A549 (cell line): ENCODE results near the gene HUNK. TPM values are rescaled to one million over a fixed set of nuclear protein-coding genes. Genes with fewer than 3 reads are reported as not detected.

Experiments
- ATAC-seq, 2 experiments: fragments of 200-7000 bp in 1 of 2; fragments of >200 bp in 1 of 2; cut with Nextera tagmentation in 1 of 2; cut with Tn5 transposase in 1 of 2; 3 replicates each; pipeline versions ENCODE4 v1.8.0 to v1.9.1; 2018 to 2020; ENCODE audit warnings: mild to moderate bottlenecking in 1 of 2, moderate library complexity in 1 of 2
- CTCF ChIA-PET: fragments of 300-600 bp; sonication (Branson Sonifier 250); formaldehyde crosslinking; extraction: SDS; loops from one replicate; lab custom pipeline; 2021; ENCODE audit warnings: antibody characterized with exemption, inconsistent platforms; lab: Yijun Ruan, JAX
- POLR2A ChIA-PET: fragments of 350-600 bp; formaldehyde crosslinking; extraction: SDS; loops from one replicate; lab custom pipeline; 2021; ENCODE audit warnings: antibody characterized with exemption, inconsistent platforms; lab: Yijun Ruan, JAX
- DNase-seq, 2 experiments: peaks; one replicate each; pipeline versions ENCODE4 v3.0.0 to v3.0.0-alpha.2; 2011 to 2016; ENCODE audit warnings: low read depth in 1 of 2, low spot score in 1 of 2
- FAIRE-seq: peaks from 2 replicates; lab custom pipeline; 2011; peaks lifted over from hg19 to GRCh38; lab: Jason Lieb, UNC
- H3K27ac ChIP-seq, 2 experiments: fragments of >200 bp; sonication (Bioruptor Twin); formaldehyde crosslinking; 3 replicates each; pipeline ENCODE4 v1.5.1; 2016 to 2017
- H3K4me1 ChIP-seq: fragments of >200 bp; sonication (Bioruptor Twin); formaldehyde crosslinking; 3 replicates; pipeline ENCODE4 v1.6.1; 2016
- H3K4me2 ChIP-seq: fragments of >200 bp; sonication (Bioruptor Twin); formaldehyde crosslinking; 3 replicates; pipeline ENCODE4 v1.6.1; 2016
- H3K4me3 ChIP-seq: fragments of >200 bp; sonication (Bioruptor Twin); formaldehyde crosslinking; 3 replicates; pipeline ENCODE4 v1.5.1; 2016
- H3K9me3 ChIP-seq: fragments of >200 bp; sonication (Bioruptor Twin); formaldehyde crosslinking; 3 replicates; pipeline ENCODE4 v1.6.1; 2016
- BHLHE40 ChIP-seq: IDR thresholded peaks from 2 replicates; pipeline ENCODE4 v1.6.1; 2012; ENCODE audit warnings: low read depth, low read length, inconsistent platforms
- ELK1 ChIP-seq: fragments of 150-350 bp; IDR thresholded peaks from 2 replicates; pipeline ENCODE4 v1.6.1; 2014; ENCODE audit warnings: low read depth, mild to moderate bottlenecking, low read length
- EP300 ChIP-seq, 2 experiments: fragments of >200 bp; sonication (Bioruptor Twin); formaldehyde crosslinking; IDR thresholded peaks; 2 replicates in 1 of 2; 3 replicates in 1 of 2; pipeline ENCODE4 v1.6.1; 2016 to 2017
- FOSL2 ChIP-seq, 2 experiments: fragments of 450-650 bp in 1 of 2; fragments of >200 bp in 1 of 2; sonication (Bioruptor Twin) in 1 of 2; formaldehyde crosslinking; IDR thresholded peaks; 2 replicates each; pipeline versions ENCODE4 v1.5.0 to v1.6.1; 2016 to 2020; ENCODE audit warnings: mild to moderate bottlenecking in 1 of 2, moderate library complexity in 1 of 2
- FOXS1 ChIP-seq: fragments of 250-450 bp; sonication (Bioruptor Pico); IDR thresholded peaks from 2 replicates; pipeline ENCODE4 v1.5.0; 2020; ENCODE audit warnings: mild to moderate bottlenecking, moderate library complexity
- HDAC2 ChIP-seq: fragments of 200-600 bp; sonication (generic); IDR thresholded peaks from 2 replicates; pipeline ENCODE4 v1.6.1; 2016
- HMGXB4 ChIP-seq: fragments of 250-450 bp; sonication (Bioruptor Pico); IDR thresholded peaks from 2 replicates; pipeline ENCODE4 v1.5.0; 2021; ENCODE audit warnings: mild to moderate bottlenecking, moderate library complexity, borderline replicate concordance
- HOXA7 ChIP-seq: fragments of 250-450 bp; sonication (Bioruptor Pico); IDR thresholded peaks from 2 replicates; pipeline ENCODE4 v1.5.0; 2020; ENCODE audit warnings: mild to moderate bottlenecking, moderate library complexity
- HOXB13 ChIP-seq: fragments of 250-450 bp; sonication (Bioruptor Pico); IDR thresholded peaks from 2 replicates; pipeline ENCODE4 v1.5.0; 2020; ENCODE audit warnings: low read depth, mild to moderate bottlenecking, moderate library complexity
- HOXB5 ChIP-seq: fragments of 250-450 bp; sonication (Bioruptor Pico); IDR thresholded peaks from 2 replicates; pipeline ENCODE4 v1.5.0; 2020; ENCODE audit warnings: mild to moderate bottlenecking, moderate library complexity
- MAX ChIP-seq: IDR thresholded peaks from 2 replicates; pipeline ENCODE4 v1.6.1; 2012
- MAZ ChIP-seq: fragments of 150-350 bp; IDR thresholded peaks from 2 replicates; pipeline ENCODE4 v1.6.1; 2014; ENCODE audit warnings: antibody characterized with exemption, low read depth, low read length, borderline replicate concordance
- RCOR1 ChIP-seq: fragments of 150-350 bp; IDR thresholded peaks from 2 replicates; pipeline ENCODE4 v1.6.1; 2014; ENCODE audit warnings: antibody characterized with exemption, low read length, low read depth
- RFX5 ChIP-seq: fragments of 450-650 bp; IDR thresholded peaks from 2 replicates; pipeline ENCODE4 v1.7.1; 2014; ENCODE audit warnings: antibody characterized with exemption, mild to moderate bottlenecking, moderate library complexity
- RNF2 ChIP-seq: fragments of 200-600 bp; sonication (generic); IDR thresholded peaks from 2 replicates; pipeline ENCODE4 v1.6.1; 2016; ENCODE audit warnings: low read depth, mild to moderate bottlenecking, antibody characterized with exemption, moderate library complexity, borderline replicate concordance
- SREBF2 ChIP-seq: fragments of 450-650 bp; IDR thresholded peaks from 2 replicates; pipeline ENCODE4 v1.6.1; 2014; ENCODE audit warnings: mild to moderate bottlenecking, moderate library complexity
- ZC3H11A ChIP-seq: fragments of 450-650 bp; IDR thresholded peaks from 2 replicates; pipeline ENCODE4 v1.6.1; 2014; ENCODE audit warnings: antibody characterized with exemption, mild to moderate bottlenecking
- WGBS: methylation state at CpG from one replicate; pipeline ENCODE4 v1.1.6; 2017; ENCODE audit errors: missing lambda C conversion rate; 5-methylcytosine and 5-hydroxymethylcytosine counted together
- polyA plus RNA-seq, 4 experiments: library from polyadenylated mRNA; depleted of rRNA in 3 of 4; stranded (reverse); fragments of >200 nt; fragmentation: RNase III in 1 of 4; extraction: RNeasy Plus Mini Kit Qiagen cat#74134 plus additional on column Dnase treatment in 1 of 4; gene quantifications; 2 replicates in 3 of 4; 3 replicates in 1 of 4; pipeline ENCODE4 v1.2.3, GENCODE V29; 2011 to 2017
- TF ChIP-seq, protein P1 (sequence below): IDR thresholded peaks from 2 replicates; pipeline ENCODE4 v1.6.1; 2012; ENCODE audit warnings: low read depth, borderline replicate concordance

HUNK gene
- polyA plus RNA-seq, 2 of the 4 experiments (the other 2 are of a cell fraction): 0.44 to 0.52 TPM

GRCh38 chr21:31892686-31893085 lies 19.9 kb downstream of the HUNK start:
- peaks cover 33% of the 10 kb centered on the region for H3K4me1 ChIP-seq
- no peak overlapping the region for H3K4me3 ChIP-seq
- FAIRE-seq: no peak
- ChIA-PET POLR2A (no interaction called here), CTCF (interaction anchor here (1.8 kb wide), 1 partner anchor 19 kb away, joined by 8 read pairs; the partner anchor contains the start of gene HUNK)
- 90% methylated on average over 9 of the region's 9 CpGs for WGBS
- no peak overlapping the region for H3K27ac ChIP-seq
- no peak for ATAC-seq
- no peak overlapping the region for H3K4me2 ChIP-seq
- no peaks in the 10 kb centered on the region for H3K9me3 ChIP-seq
- TF ChIP-seq MAX (no peak), MAZ (no peak), HOXB5 (CRISPR knock-in tag) (no peak), BHLHE40 (no peak), FOXS1 (CRISPR knock-in tag) (no peak), HMGXB4 (CRISPR knock-in tag) (no peak), HDAC2 (no peak), RFX5 (no peak), FOSL2 (IDR thresholded peaks at IDR 0.05) (no peak), FOSL2 (CRISPR knock-in tag; IDR thresholded peaks at IDR 0.05) (no peak), ZC3H11A (no peak), SREBF2 (no peak), ELK1 (no peak), RNF2 (no peak), RCOR1 (no peak)
- TF ChIP-seq, protein P1, sequence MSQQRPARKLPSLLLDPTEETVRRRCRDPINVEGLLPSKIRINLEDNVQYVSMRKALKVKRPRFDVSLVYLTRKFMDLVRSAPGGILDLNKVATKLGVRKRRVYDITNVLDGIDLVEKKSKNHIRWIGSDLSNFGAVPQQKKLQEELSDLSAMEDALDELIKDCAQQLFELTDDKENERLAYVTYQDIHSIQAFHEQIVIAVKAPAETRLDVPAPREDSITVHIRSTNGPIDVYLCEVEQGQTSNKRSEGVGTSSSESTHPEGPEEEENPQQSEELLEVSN: no peak
- DNase-seq: no peak

GRCh38 chr21:31893851-31894415 lies 21.1 kb downstream of the HUNK start:
- 83% methylated on average over 6 of the region's 6 CpGs for WGBS
- Histone ChIP-seq H3K4me1 (peaks cover 26% of the 10 kb centered on the region), H3K4me3 (no peak overlapping the region), H3K27ac (no peak overlapping the region), H3K9me3 (no peaks in the 10 kb centered on the region), H3K4me2 (no peak overlapping the region)
- TF ChIP-seq FOSL2 (IDR thresholded peaks at IDR 0.05) (no peak), FOSL2 (CRISPR knock-in tag; IDR thresholded peaks at IDR 0.05) (no peak), EP300 (IDR thresholded peaks at IDR 0.05) (no peak), MAX (no peak), HOXB13 (CRISPR knock-in tag) (no peak)
- ATAC-seq (no peak), FAIRE-seq (no peak), DNase-seq (no peak)
- ChIA-PET POLR2A (no interaction called here), CTCF (interaction anchor here (1.8 kb wide), 1 partner anchor 20 kb away, joined by 8 read pairs; the partner anchor contains the start of gene HUNK)

GRCh38 chr21:31894457-31894856 lies 21.6 kb downstream of the HUNK start:
- H3K4me2 ChIP-seq: no peak overlapping the region
- TF ChIP-seq HOXA7 (CRISPR knock-in tag): no peak
- TF ChIP-seq, all 56 proteins: peak for 0
- ATAC-seq: no peak
- DNase-seq: no peak
- no peak for FAIRE-seq
- POLR2A ChIA-PET: no interaction called here
- Histone ChIP-seq H3K9me3 (no peaks in the 10 kb centered on the region), H3K27ac (no peak overlapping the region), H3K4me3 (no peak overlapping the region), H3K4me1 (peaks cover 24% of the 10 kb centered on the region)
- 69% methylated on average over 2 of the region's 2 CpGs for WGBS
- CTCF ChIA-PET: interaction anchor here (1.4 to 1.8 kb wide), 2 partner anchors 18 to 21 kb away, joined by 3 to 8 read pairs; partner anchors contain the start of gene HUNK
